LNCaP clone FGC (cell line): ENCODE results near the gene TSHZ2.

Experiments
- DNase-seq: peaks from one replicate; pipeline ENCODE4 v3.0.0-alpha.2; 2011; ENCODE audit warnings: low read depth
- H3K4me3 ChIP-seq: 2 replicates; pipeline ENCODE4 v1.5.1; 2011; ENCODE audit warnings: mild to moderate bottlenecking, low read depth, low read length, control low read depth
- TF ChIP-seq, protein P1 (sequence below): IDR thresholded peaks from 2 replicates; pipeline ENCODE4 v1.5.1; 2012; ENCODE audit warnings: mild to moderate bottlenecking; ENCODE audit not compliant: control insufficient read depth, insufficient read depth; ENCODE audit errors: extremely low read depth

TSHZ2 gene

DNA sequence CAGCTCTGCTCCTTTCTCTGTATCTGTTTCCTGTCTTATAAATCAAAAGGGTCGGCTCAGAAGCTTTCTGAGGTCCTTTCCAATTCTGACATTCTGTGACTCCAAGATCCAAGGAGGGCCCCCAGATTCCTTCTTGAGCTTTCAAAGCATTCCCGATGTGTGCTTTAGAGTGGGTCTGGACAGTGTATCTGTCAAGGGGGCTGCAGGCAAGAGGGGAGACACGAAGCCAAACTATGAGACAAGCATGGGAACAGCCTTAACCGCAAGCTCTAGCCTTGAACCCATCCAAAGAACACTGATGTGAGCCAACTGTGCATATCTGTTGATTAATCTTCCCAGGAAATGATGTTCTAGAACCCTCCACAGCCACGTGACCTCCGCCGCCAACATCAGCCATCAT lies 73.8 kb downstream of the TSHZ2 start:
- H3K4me3 ChIP-seq = no peak overlapping the region
- no peak for DNase-seq
- TF ChIP-seq, protein P1, sequence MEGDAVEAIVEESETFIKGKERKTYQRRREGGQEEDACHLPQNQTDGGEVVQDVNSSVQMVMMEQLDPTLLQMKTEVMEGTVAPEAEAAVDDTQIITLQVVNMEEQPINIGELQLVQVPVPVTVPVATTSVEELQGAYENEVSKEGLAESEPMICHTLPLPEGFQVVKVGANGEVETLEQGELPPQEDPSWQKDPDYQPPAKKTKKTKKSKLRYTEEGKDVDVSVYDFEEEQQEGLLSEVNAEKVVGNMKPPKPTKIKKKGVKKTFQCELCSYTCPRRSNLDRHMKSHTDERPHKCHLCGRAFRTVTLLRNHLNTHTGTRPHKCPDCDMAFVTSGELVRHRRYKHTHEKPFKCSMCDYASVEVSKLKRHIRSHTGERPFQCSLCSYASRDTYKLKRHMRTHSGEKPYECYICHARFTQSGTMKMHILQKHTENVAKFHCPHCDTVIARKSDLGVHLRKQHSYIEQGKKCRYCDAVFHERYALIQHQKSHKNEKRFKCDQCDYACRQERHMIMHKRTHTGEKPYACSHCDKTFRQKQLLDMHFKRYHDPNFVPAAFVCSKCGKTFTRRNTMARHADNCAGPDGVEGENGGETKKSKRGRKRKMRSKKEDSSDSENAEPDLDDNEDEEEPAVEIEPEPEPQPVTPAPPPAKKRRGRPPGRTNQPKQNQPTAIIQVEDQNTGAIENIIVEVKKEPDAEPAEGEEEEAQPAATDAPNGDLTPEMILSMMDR = no peak

DNA sequence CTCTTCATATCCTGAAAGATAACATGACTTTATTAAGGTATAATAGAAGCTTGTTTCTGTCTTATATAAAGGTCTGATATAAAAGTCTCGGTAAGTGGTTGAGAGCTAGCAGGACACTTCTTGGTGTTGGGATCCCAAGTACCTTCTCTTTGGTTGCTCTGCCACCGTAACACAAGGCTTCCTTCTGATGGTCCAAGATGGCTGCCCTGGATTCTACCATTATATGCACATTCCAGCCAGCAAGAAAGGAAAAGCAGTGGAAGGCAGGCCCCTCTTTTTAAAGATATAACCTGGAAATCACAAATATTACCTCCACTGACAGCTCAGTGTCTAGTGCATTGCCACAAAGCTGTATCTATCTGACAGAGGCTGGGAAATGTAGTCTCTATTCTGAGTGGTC lies 75.0 kb downstream of the TSHZ2 start:
- TF ChIP-seq, protein P1 = no peak
- H3K4me3 ChIP-seq = no peak overlapping the region
- no peak for DNase-seq

DNA sequence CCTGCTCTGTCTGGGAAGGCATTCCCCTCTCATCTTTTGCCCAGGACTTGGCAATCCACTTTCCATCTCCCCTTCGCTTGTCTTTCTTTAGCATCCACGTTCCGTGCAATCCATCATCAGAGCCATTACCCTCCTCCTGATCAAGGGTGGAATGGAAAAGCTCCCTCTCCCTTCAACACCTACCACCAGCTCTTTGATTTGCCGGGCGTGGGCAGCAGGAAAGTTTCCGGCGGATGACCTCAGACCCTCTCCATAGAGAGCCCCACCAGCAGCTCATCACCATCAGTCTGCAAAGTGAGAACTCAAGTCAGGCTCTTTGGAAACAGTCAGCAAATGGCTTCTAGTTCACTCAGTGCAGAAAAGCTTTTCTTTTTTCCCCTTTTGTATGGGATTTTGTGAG lies 76.2 kb downstream of the TSHZ2 start:
- TF ChIP-seq, protein P1 = no peak
- DNase-seq = no peak
- H3K4me3 ChIP-seq = no peak overlapping the region

DNA sequence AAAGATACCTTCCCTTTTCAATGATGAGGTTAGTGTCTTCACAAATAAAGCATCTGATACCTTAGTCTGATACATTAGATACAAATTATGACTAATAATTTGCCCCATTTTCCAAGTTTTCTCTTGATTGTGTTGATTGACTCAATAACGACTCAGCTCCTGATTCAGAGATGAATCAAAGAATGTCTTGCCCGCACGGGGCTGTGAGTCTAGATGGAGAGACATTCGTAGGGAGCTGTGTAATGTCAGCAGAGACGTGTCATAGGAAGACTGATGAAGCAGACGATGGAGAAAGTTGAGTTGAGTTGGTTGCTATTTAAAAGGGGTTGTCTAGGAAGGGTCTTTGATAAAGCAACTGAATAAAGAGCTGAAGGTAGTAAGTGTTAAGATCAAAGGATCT lies 78.2 kb downstream of the TSHZ2 start:
- TF ChIP-seq, protein P1 = no peak
- no peak overlapping the region for H3K4me3 ChIP-seq
- DNase-seq = no peak

DNA sequence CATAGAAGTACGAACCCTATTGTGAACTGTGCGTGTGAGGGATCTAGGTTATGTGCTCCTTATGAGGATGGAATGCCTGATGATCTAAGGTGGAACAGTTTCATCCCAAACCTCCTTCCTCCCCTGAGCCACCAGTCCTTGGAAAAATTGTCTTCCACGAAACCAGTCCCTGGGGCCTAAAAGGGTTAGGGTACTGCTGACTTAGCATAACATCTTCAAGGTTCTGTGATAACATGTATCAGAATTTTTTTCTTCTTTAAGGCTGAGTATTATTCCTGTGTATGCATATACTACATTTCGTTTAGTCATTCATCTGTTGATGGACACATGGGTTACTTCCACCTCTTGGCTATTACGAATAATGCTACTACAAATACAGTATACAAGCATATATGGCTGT lies 80.2 kb downstream of the TSHZ2 start:
- H3K4me3 ChIP-seq = no peak overlapping the region
- no peak for DNase-seq
- TF ChIP-seq, protein P1 = no peak

DNA sequence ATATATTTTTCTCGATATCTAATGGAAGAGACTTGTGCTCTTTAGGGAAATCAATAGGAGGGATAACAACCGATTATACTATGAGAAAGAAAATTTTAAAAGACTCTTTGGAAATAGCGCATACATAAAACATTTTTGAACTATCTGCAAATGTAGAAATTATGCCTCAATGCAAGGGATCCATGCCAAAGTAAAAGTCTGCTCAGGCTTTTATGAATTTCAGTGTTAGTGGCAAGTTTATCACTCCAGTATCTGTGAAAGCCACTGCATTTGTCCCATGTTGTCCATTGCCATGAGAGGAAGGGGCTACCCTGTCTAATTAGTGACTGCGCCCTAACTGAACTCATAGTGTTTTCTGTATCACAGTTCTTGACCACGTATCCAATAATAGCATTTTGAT lies 81.4 kb downstream of the TSHZ2 start:
- H3K4me3 ChIP-seq = no peak overlapping the region
- TF ChIP-seq, protein P1 = no peak
- DNase-seq = no peak

DNA sequence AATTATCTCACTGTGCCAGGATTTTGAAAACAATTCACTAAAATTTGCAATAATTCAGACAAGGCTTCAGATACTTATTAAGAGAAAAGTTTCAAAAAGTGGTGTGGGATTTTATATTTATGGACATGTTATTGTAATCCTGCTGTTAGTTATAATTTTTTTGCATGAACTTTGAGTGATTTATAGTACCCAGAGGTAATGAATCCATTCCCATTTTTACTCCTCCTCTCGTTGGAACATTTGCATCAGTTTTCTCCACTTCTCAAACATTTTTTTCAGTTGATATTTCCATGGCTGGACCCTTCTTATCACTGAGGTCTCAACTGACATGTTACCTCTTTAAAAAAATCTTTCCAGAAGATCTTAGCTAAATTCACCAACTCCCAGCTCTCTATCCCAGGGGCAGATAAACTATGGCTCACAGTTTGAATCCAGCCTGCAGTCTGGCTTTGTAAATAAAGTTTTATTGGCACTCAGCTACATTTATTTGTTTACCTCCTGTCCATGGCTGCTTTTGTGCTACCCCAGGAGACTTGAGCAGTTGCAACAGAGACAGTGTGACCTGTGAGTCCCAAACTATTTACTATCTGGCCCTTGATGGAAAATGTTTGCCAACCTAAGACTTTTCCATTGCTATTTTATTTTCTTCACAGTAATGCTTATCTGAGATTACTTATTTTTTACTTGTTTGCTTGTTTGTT lies 83.4 kb downstream of the TSHZ2 start:
- DNase-seq = peak; percentile 62
- H3K4me3 ChIP-seq = no peak overlapping the region
- TF ChIP-seq, protein P1 = no peak
